ENCODE data around the gene GNAT1. TPM values are rescaled to one million over a fixed set of nuclear protein-coding genes. Genes with fewer than 3 reads are reported as not detected.

The GNAT1 gene
- total RNA-seq, 2 donors from 2014 or later: 0.54 TPM; not detected in 1

DNA sequence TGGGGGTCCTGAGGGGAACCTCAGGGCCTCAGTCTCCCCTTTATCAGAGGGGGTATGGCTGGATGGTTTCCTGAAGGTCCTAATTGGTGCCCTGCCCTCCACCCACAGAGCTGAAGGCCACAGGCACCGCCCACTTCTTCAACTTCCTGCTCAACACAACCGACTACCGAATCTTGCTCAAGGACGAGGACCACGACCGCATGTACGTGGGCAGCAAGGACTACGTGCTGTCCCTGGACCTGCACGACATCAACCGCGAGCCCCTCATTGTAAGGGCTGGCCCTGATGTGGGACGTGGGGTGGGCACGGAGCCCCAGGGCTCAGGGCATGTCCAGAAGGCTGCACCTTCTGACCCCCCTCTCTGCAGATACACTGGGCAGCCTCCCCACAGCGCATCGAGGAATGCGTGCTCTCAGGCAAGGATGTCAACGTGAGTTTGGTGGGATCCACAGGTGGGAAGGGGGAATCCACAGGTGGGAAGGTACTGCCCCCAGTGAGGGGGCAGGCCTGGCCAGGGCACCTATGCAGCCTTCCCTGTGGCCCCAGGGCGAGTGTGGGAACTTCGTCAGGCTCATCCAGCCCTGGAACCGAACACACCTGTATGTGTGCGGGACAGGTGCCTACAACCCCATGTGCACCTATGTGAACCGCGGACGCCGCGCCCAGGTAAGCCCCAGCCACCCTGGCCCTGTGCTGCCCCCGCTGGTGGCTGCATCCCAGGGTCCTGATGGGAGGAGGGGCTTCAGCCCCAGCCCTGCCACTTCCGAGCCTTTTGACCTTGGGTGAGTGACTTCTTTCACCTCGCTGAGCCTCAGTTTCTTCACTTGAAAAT lies 17.5 kb upstream of the GNAT1 start:
- ATAC-seq (ENCODE audit: insufficient number of reproducible peaks, low FRiP score, low read depth): no peak

DNA sequence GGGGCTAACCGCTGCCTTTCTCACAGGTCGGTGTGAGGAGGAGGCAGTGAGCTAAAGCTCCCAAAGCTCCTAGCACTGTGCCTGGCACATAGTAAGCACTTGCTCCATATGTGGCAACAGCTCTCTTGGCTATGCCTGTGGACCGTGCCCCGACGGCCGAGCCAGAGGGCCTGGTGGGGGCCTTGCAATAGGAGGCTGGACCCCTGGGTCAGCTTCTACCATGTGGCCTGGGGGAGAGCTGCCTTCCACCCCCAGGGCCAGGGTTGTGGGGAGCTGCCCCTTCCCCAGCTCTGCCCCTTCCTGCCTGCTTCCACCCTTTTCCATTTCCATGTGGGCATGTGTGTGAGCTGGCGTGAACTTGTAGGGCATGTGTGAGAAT lies 16.9 kb upstream of the GNAT1 start:
- H3K27ac ChIP-seq: no peak overlapping the region
- no peaks in the 10 kb centered on the region for H3K9me3 ChIP-seq
- peaks cover 0 to 11% of the 10 kb centered on the region in 2 donors for H3K4me1 ChIP-seq (ENCODE audit: control insufficient read depth in 1 of 2, low read depth in 2 of 2)
- H3K27me3 ChIP-seq (replicated peaks; ENCODE audit: insufficient read depth): no peaks in the 10 kb centered on the region
- peaks cover 17% of the 10 kb centered on the region for H3K36me3 ChIP-seq
- H3K4me3 ChIP-seq: no peak overlapping the region
- no peak for DNase-seq (ENCODE audit: low spot score)
- TF ChIP-seq, protein P1, sequence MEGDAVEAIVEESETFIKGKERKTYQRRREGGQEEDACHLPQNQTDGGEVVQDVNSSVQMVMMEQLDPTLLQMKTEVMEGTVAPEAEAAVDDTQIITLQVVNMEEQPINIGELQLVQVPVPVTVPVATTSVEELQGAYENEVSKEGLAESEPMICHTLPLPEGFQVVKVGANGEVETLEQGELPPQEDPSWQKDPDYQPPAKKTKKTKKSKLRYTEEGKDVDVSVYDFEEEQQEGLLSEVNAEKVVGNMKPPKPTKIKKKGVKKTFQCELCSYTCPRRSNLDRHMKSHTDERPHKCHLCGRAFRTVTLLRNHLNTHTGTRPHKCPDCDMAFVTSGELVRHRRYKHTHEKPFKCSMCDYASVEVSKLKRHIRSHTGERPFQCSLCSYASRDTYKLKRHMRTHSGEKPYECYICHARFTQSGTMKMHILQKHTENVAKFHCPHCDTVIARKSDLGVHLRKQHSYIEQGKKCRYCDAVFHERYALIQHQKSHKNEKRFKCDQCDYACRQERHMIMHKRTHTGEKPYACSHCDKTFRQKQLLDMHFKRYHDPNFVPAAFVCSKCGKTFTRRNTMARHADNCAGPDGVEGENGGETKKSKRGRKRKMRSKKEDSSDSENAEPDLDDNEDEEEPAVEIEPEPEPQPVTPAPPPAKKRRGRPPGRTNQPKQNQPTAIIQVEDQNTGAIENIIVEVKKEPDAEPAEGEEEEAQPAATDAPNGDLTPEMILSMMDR (IDR thresholded peaks at IDR 0.05): no peak
- ATAC-seq (ENCODE audit: insufficient number of reproducible peaks, low FRiP score, low read depth): no peak

More for the DNA sequence above, 17.5 kb upstream of the GNAT1 start:
- no peaks in the 10 kb centered on the region for H3K27me3 ChIP-seq (replicated peaks; ENCODE audit: insufficient read depth)
- H3K4me1 ChIP-seq (ENCODE audit: control insufficient read depth in 1 of 2, low read depth in 2 of 2): peaks cover 0 to 17% of the 10 kb centered on the region in 2 donors
- no peak for DNase-seq (ENCODE audit: low spot score)
- no peak overlapping the region for H3K27ac ChIP-seq
- peaks cover 17% of the 10 kb centered on the region for H3K36me3 ChIP-seq
- no peaks in the 10 kb centered on the region for H3K9me3 ChIP-seq
- TF ChIP-seq, protein P1 (IDR thresholded peaks at IDR 0.05): no peak
- H3K4me3 ChIP-seq: no peak overlapping the region

DNA sequence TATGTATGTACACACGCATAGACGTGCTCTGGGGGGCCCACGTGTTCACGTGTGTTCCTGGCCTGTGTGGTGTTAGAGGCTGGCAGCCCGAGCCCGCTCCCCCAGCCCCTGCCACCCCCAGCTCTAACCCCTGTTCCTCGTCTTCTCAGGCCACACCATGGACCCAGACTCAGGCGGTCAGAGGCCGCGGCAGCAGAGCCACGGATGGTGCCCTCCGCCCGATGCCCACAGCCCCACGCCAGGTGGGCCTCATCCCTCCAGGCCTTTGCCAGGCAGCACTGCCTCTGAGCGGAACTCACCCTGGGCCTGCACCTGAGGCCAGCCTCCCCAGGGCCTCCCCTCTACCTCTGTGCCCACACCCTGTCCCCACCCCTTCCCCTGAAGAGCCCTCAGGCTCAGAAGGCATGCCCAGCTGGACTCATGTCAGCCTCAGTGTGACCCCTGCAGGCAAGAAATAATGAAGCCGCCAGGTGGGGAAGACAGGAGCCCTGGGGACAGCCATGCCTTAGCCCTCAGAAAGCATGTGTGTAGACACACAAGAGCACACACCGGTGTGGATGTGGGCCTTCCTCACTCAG lies 16.4 kb upstream of the GNAT1 start:
- H3K4me3 ChIP-seq: no peak overlapping the region
- no peaks in the 10 kb centered on the region for H3K9me3 ChIP-seq
- no peak for ATAC-seq (ENCODE audit: insufficient number of reproducible peaks, low FRiP score, low read depth)
- TF ChIP-seq, protein P1 (IDR thresholded peaks at IDR 0.05): no peak
- H3K36me3 ChIP-seq: peaks cover 17% of the 10 kb centered on the region
- peaks cover 0 to 7% of the 10 kb centered on the region in 2 donors for H3K4me1 ChIP-seq (ENCODE audit: control insufficient read depth in 1 of 2, low read depth in 2 of 2)
- H3K27me3 ChIP-seq (replicated peaks; ENCODE audit: insufficient read depth): no peaks in the 10 kb centered on the region
- no peak overlapping the region for H3K27ac ChIP-seq
- no peak for DNase-seq (ENCODE audit: low spot score)

GRCh38 chr3:50177346-50177745 lies 14.1 kb upstream of the GNAT1 start:
- ATAC-seq (ENCODE audit: insufficient number of reproducible peaks, low FRiP score, low read depth) (no peak), DNase-seq (ENCODE audit: low spot score) (no peak)
- no peak overlapping the region for H3K27ac ChIP-seq

GRCh38 chr3:50179710-50180109 lies 11.7 kb upstream of the GNAT1 start:
- H3K9me3 ChIP-seq: no peaks in the 10 kb centered on the region
- TF ChIP-seq, protein P1 (IDR thresholded peaks at IDR 0.05): no peak

More at GRCh38 chr3:50177346-50177745, 14.1 kb upstream of the GNAT1 start:
- H3K9me3 ChIP-seq: no peaks in the 10 kb centered on the region
- H3K36me3 ChIP-seq: peaks cover 17% of the 10 kb centered on the region
- H3K4me3 ChIP-seq: no peak overlapping the region
- TF ChIP-seq, protein P1 (IDR thresholded peaks at IDR 0.05): no peak
- H3K4me1 ChIP-seq (ENCODE audit: control insufficient read depth in 1 of 2, low read depth in 2 of 2): no peaks in the 10 kb centered on the region
- no peaks in the 10 kb centered on the region for H3K27me3 ChIP-seq (replicated peaks; ENCODE audit: insufficient read depth)

More at GRCh38 chr3:50179710-50180109, 11.7 kb upstream of the GNAT1 start:
- Histone ChIP-seq H3K27ac (no peak overlapping the region), H3K4me3 (no peak overlapping the region), H3K4me1 (ENCODE audit: control insufficient read depth in 1 of 2, low read depth in 2 of 2) (no peaks in the 10 kb centered on the region), H3K36me3 (peaks cover 22% of the 10 kb centered on the region), H3K27me3 (replicated peaks; ENCODE audit: insufficient read depth) (no peaks in the 10 kb centered on the region)
- DNase-seq (ENCODE audit: low spot score): no peak
- ATAC-seq (ENCODE audit: insufficient number of reproducible peaks, low FRiP score, low read depth): no peak
